ENCODE measurements around the gene CXCL14.
A peak's percentile ranks its signal among the peaks of the same experiment; 100 is the strongest.

Gene CXCL14

GRCh38 chr5:135566422-135567400, 12.1 kb downstream of the CXCL14 start:
- no peak for DNase-seq

- peak; percentile 88 for DNase-seq
Observed at GRCh38 chr5:135565725-135566421, 12.9 kb downstream of the CXCL14 start.

DNA sequence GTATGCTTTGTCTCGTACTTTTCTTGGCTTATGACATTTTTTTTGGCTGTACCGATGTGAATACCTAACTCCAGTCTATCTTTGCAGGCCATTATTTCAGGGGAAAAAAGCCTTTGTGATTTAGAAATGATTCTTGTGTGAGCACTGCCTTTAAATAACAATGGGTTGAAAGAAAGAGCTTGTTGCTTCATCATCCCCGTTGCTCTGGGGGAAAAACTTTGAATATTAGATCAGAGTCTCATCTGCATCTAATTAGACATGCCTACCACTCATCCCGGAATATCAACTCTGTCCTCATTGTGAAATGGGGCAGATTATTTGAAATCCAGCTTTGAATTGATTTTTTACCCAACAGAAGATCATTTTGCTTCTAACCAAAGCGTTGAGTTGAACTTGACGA, 13.5 kb downstream of the CXCL14 start:
- no peak for DNase-seq

DNA sequence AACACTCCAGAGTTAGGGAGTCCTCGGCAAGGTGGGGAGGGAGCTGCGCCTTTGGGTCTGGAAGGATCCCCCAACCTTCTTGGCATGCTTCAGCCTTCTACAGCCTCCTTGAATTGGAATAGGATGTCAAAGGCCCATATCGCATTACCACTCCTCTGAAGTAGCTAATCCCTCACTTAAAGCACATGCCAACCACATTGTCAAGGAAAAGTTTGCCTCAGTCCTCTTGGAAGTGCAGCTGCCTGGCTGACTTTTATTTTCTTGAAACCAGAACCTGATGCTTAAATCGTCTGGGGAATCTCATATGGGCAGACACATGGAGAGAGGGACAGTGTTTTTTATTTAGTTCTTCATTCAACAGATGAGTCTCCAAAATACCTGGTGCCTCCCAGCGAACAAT, 14.5 kb downstream of the CXCL14 start:
- no peak for DNase-seq

DNA sequence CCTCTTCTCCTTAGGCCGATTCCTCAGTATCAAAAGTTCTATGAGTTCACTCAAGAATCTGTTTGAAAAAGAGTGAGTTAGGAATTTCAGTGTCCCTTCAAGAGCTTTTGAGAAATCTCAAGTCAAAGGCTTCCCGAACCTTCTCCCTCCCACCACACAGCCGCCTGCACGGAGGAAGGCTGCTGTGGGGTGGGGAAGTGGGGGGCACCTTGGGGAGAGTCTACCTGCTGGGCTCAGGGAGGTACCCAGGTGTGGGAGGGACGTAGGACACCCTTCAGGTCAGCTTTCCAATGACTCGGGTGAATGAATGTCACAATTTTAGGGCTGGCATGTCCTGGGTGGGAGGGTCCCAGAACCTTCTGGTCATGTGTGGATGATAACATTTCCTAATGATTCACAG, 17.5 kb downstream of the CXCL14 start:
- DNase-seq: no peak

GRCh38 chr5:135560858-135561257, 17.9 kb downstream of the CXCL14 start:
- DNase-seq: peak; percentile 94

- no peak for DNase-seq
Observed at GRCh38 chr5:135559354-135559753, 19.4 kb downstream of the CXCL14 start.

GRCh38 chr5:135557076-135557838, 21.5 kb downstream of the CXCL14 start:
- DNase-seq: no peak

- no peak for DNase-seq
Observed at GRCh38 chr5:135556620-135557019, 22.2 kb downstream of the CXCL14 start.

GRCh38 chr5:135555530-135555929, 23.3 kb downstream of the CXCL14 start:
- DNase-seq: no peak

- no peak for DNase-seq
Observed at GRCh38 chr5:135553688-135554462, 24.9 kb downstream of the CXCL14 start.

DNA sequence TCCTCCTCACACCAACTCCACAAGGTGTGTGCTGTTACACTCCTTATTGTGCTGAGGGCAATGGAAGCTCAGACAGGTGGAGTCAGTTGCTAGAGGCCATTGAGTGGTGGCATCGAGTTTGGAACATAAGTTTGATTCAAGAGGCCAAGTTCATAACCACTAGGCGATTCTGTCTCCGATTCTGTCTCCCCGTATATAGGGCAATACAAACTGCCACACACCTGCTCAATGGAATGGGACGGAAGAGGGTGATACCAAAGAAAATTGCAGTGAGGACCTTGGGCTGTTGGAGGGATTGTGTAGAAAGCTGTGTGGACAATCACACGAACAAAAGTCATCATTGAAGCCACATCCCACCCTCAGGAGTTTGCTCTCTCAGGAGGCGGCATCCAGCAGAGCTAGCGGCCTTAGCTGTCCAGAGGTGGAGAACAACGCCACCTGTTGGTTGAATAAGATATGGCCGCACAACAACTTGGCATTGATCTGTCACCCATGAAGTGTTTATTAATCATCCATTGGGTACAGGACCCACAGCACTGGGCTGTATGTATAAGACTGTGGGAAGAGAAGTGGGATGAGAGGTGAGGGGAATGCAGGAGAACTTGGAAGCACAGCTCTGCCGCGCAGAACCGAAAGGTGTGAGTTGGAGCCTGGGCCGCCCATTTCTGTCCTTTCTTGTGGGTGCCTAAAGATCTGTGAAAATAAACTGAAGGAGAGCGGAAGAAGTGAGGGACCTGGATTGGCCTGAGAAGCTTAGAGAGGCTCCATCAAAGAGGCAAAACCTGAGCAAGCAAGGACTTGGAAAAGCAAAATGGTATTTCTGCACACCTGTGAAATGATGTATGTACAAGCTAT, 27.0 kb downstream of the CXCL14 start:
- DNase-seq: peak; percentile 89

- no peak for DNase-seq
Observed at GRCh38 chr5:135549413-135549812, 29.4 kb downstream of the CXCL14 start.

GRCh38 chr5:135547590-135548254, 31.1 kb downstream of the CXCL14 start:
- no peak for DNase-seq

GRCh38 chr5:135546912-135547311, 31.9 kb downstream of the CXCL14 start:
- DNase-seq: no peak

- no peak for DNase-seq
Observed at GRCh38 chr5:135546101-135546500, 32.7 kb downstream of the CXCL14 start.

DNA sequence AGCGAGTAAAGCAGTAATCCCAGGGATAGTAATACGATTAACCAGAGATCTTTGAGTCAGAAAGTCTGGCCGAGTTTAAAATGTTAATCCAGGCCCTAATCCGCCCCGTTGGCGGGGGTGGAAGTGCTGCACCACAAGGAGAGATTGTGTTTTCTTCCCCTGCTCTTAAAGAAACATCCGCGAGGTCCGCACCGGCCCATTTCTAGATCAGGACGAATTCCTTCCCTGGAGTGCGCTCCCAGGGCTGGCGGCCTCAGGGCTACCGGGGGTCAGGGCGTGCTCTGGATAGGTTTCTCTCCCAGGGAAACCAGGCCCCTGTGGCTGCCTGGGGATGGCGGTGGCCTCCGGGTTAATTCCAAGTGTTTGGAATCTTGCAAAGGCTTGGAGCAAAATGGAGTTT, 33.7 kb downstream of the CXCL14 start:
- no peak for DNase-seq

GRCh38 chr5:135543485-135544304, 35.1 kb downstream of the CXCL14 start:
- peak; percentile 50 for DNase-seq

DNA sequence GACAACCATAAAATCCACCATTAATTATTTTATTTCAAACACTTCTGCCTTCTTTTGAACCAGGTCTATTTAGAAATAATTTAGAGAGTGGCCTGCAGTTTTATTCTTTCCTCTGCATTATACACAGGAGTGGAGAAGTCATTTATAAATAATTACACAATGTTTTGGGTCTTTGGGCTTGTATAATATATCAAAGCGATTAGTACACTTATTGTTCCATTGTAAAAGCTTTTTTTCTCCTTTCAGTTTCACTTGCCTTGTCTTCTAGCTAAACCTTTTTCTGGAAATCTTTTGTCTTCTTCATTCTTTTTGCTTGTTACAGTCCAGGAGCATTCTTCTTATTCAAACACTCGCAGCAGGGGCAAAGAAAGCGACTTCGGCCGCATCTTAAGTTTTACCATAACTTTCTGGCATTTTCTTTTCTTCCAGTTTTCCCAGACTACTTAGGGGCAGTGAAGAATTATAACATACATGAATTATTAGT, 35.7 kb downstream of the CXCL14 start:
- no peak for DNase-seq
